Measurements from ENCODE around the gene SCARF2. TPM values are rescaled to one million over a fixed set of nuclear protein-coding genes. Genes with fewer than 3 reads are reported as not detected.

The SCARF2 gene
- total and polyA plus RNA-seq, 12 donors, result 1.8 to 5.3 (median 3.3) TPM

GRCh38 chr22:20390394-20390907, 47.2 kb downstream of the SCARF2 start:
- Histone ChIP-seq H3K27me3 (peaks cover 0 to 9% (median 8%) of the 10 kb centered on the region in 7 donors), H3K9me3 (peaks cover 0 to 7% (median 0%) of the 10 kb centered on the region in 11 donors), H3K4me3 (no peak overlapping the region), H3K36me3 (no peaks in the 10 kb centered on the region), H3K4me1 (peaks cover 5 to 18% (median 12%) of the 10 kb centered on the region in 9 donors), H3K27ac (no peak overlapping the region)
- DNase-seq (no peak), ATAC-seq (no peak)
- intact Hi-C loops (cut with DNase I), result loop anchor here in 2 of 10 donors (5.0 to 10.0 kb wide), 2 partner anchors 68 to 76 kb away; partner anchors contain the start of gene DGCR6L (in 1 of the 2)
- 87% methylated on average over 5 of the region's 5 CpGs for WGBS, 2 donors
- no peak for TF ChIP-seq CTCF (IDR thresholded peaks at IDR 0.05)

- Histone ChIP-seq H3K4me1 (peaks cover 2 to 7% (median 5%) of the 10 kb centered on the region in 9 donors), H3K9me3 (peaks cover 0 to 7% (median 0%) of the 10 kb centered on the region in 11 donors), H3K27ac (no peak overlapping the region), H3K36me3 (no peaks in the 10 kb centered on the region), H3K4me3 (no peak overlapping the region), H3K27me3 (peaks cover 0 to 16% (median 13%) of the 10 kb centered on the region in 7 donors)
- ATAC-seq (no peak), DNase-seq (no peak)
- intact Hi-C loops (cut with DNase I), result no loop called here
- 95% methylated on average over 6 of the region's 6 CpGs for WGBS, 2 donors
- TF ChIP-seq CTCF (IDR thresholded peaks at IDR 0.05), result no peak
These were observed 48.3 kb downstream of the SCARF2 start for GRCh38 chr22:20389288-20389687.

- H3K36me3 ChIP-seq, result no peaks in the 10 kb centered on the region
- peaks cover 0 to 7% (median 0%) of the 10 kb centered on the region in 11 donors for H3K9me3 ChIP-seq
- peaks cover 0 to 20% (median 14%) of the 10 kb centered on the region in 7 donors for H3K27me3 ChIP-seq
- H3K27ac ChIP-seq, result no peak overlapping the region
- no peak for TF ChIP-seq CTCF (IDR thresholded peaks at IDR 0.05)
- intact Hi-C loops (cut with DNase I), result no loop called here
- DNase-seq (no peak), ATAC-seq (no peak)
- H3K4me1 ChIP-seq, result peaks cover 0 to under 1% (median 0%) of the 10 kb centered on the region in 9 donors
- H3K4me3 ChIP-seq, result no peak overlapping the region
These were observed 49.4 kb downstream of the SCARF2 start for GRCh38 chr22:20388200-20388599.

- no peaks in the 10 kb centered on the region for H3K4me1 ChIP-seq
- ATAC-seq (no peak), DNase-seq (no peak)
- TF ChIP-seq CTCF (IDR thresholded peaks at IDR 0.05), result no peak
- H3K36me3 ChIP-seq, result no peaks in the 10 kb centered on the region
- H3K9me3 ChIP-seq, result peaks cover 0 to 7% (median 0%) of the 10 kb centered on the region in 11 donors
- WGBS, 2 donors, result 83 to 87% methylated on average over 4 of the region's 4 CpGs
- peaks cover 0 to 25% (median 14%) of the 10 kb centered on the region in 7 donors for H3K27me3 ChIP-seq
- no peak overlapping the region for H3K4me3 ChIP-seq
- H3K27ac ChIP-seq, result no peak overlapping the region
- intact Hi-C loops (cut with DNase I), result no loop called here
These were observed 50.7 kb downstream of the SCARF2 start for GRCh38 chr22:20386972-20387371.

All from heart right ventricle (tissue), 16 donors.